Nephron progenitor cell (in vitro differentiated cells): Measurements from ENCODE around the gene TEX38.

ENCODE experiments used
- DNase-seq: peaks from one replicate; pipeline ENCODE4 v3.0.0; 2021
- H3K27ac Mint-ChIP-seq: 2 replicates; pipeline ENCODE4 v1.8.0; 2021; ENCODE audit warnings: mild to moderate bottlenecking, moderate library complexity, mixed read lengths
- H3K27me3 Mint-ChIP-seq: 2 replicates; pipeline ENCODE4 v1.8.0; 2021; ENCODE audit warnings: mild to moderate bottlenecking, low read depth, mixed read lengths; ENCODE audit not compliant: poor library complexity
- H3K36me3 Mint-ChIP-seq: 2 replicates; pipeline ENCODE4 v1.8.0; 2021; ENCODE audit warnings: low read depth, mixed read lengths
- H3K4me1 Mint-ChIP-seq: 2 replicates; pipeline ENCODE4 v1.8.0; 2021; ENCODE audit warnings: mixed read lengths
- H3K4me3 Mint-ChIP-seq: 2 replicates; pipeline ENCODE4 v1.8.0; 2021; ENCODE audit warnings: mild to moderate bottlenecking, moderate library complexity, mixed read lengths
- H3K9me3 Mint-ChIP-seq: 2 replicates; pipeline ENCODE4 v1.8.0; 2021; ENCODE audit warnings: mild to moderate bottlenecking, moderate library complexity, mixed read lengths
- TF ChIP-seq, protein P1 (sequence below): fragments of 200-600 bp; sonication (generic); IDR thresholded peaks from 2 replicates; pipeline ENCODE4 v1.5.0; 2021; ENCODE audit warnings: antibody characterized with exemption

Gene TEX38

DNA sequence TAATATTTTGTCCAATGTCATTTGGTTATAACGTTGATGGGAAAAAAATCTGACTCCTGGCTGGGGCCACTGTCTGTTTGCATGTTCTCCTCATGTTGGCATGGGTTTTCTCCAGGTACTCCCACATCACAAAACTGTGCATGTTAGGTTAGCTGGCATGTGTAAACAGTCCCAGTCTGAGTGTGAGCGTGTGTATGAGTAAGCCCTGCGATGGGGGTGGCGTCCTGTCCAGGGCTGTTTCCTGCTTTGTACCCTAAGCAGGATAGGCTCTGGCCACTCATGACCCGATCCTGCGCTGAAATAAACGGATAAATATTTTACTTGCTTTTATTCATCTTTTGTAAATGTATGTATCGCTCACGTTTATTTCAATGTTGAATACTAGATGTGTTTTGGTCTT is 33.8 kb downstream of the TEX38 start:
- Mint-ChIP-seq H3K36me3 (peaks cover 54% of the 10 kb centered on the region), H3K4me3 (no peak overlapping the region), H3K4me1 (no peaks in the 10 kb centered on the region), H3K27ac (no peak overlapping the region), H3K9me3 (no peaks in the 10 kb centered on the region), H3K27me3 (no peaks in the 10 kb centered on the region)
- TF ChIP-seq, protein P1, sequence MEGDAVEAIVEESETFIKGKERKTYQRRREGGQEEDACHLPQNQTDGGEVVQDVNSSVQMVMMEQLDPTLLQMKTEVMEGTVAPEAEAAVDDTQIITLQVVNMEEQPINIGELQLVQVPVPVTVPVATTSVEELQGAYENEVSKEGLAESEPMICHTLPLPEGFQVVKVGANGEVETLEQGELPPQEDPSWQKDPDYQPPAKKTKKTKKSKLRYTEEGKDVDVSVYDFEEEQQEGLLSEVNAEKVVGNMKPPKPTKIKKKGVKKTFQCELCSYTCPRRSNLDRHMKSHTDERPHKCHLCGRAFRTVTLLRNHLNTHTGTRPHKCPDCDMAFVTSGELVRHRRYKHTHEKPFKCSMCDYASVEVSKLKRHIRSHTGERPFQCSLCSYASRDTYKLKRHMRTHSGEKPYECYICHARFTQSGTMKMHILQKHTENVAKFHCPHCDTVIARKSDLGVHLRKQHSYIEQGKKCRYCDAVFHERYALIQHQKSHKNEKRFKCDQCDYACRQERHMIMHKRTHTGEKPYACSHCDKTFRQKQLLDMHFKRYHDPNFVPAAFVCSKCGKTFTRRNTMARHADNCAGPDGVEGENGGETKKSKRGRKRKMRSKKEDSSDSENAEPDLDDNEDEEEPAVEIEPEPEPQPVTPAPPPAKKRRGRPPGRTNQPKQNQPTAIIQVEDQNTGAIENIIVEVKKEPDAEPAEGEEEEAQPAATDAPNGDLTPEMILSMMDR = no peak
- no peak for DNase-seq

- H3K9me3 Mint-ChIP-seq = no peaks in the 10 kb centered on the region
- H3K27ac Mint-ChIP-seq = no peak overlapping the region
- no peaks in the 10 kb centered on the region for H3K4me1 Mint-ChIP-seq
- no peak overlapping the region for H3K4me3 Mint-ChIP-seq
- H3K36me3 Mint-ChIP-seq = peaks cover 56% of the 10 kb centered on the region
- TF ChIP-seq, protein P1 = no peak
- H3K27me3 Mint-ChIP-seq = no peaks in the 10 kb centered on the region
- DNase-seq = no peak
Measured at GRCh38 chr1:46708121-46708520, 36.5 kb downstream of the TEX38 start.

- DNase-seq = no peak
- Mint-ChIP-seq H3K27ac (no peak overlapping the region), H3K27me3 (peaks cover 4% of the 10 kb centered on the region), H3K9me3 (no peaks in the 10 kb centered on the region), H3K4me3 (no peak overlapping the region), H3K36me3 (peaks cover 11% of the 10 kb centered on the region), H3K4me1 (peaks cover 31% of the 10 kb centered on the region)
- TF ChIP-seq, protein P1 = no peak
Measured at GRCh38 chr1:46714976-46715375, 43.3 kb downstream of the TEX38 start.

DNA sequence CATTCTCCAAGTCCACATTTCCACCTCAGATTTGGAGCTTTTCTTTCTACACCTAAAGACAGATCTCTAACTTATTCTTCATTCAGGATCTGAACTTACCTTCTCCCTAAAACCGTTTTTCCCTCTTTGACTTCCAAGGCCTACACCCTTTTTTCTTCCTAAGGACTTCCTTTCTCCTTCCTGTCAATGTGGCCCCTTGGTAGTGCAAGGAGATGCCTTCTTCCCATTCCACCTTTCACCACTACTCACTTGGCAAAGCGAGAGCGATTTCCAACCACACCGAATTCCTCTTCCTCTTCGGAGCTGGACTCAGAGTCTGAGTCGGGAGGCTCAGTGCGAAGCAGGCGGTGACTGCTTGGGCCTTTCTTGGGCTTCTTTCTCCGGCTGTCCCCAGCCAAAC is 46.0 kb downstream of the TEX38 start:
- H3K9me3 Mint-ChIP-seq = no peaks in the 10 kb centered on the region
- peaks cover 5% of the 10 kb centered on the region for H3K36me3 Mint-ChIP-seq
- DNase-seq = no peak
- H3K4me1 Mint-ChIP-seq = peaks cover 31% of the 10 kb centered on the region
- no peak overlapping the region for H3K27ac Mint-ChIP-seq
- TF ChIP-seq, protein P1 = no peak
- peak overlapping the region; percentile 99 for H3K4me3 Mint-ChIP-seq
- H3K27me3 Mint-ChIP-seq = peaks cover 21% of the 10 kb centered on the region

DNA sequence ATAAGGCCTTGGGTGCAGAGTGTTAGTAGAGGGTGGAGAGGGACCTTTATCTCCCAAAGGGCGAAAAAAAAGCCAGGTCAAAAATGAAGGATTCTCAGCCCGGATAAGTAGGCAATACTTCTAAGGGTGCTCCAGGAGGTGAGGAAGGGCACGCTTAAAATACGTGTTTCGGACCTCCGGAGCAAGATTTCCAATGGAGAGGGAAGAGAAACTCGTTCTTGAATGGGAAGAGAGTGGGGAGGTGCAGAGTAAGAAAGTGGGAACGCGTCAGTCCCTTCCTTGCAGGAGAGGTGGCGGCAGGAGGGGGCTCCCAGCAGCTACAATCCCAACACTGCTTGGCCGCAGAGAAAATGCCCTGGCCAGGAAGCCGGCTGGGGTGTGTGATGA is 46.7 kb downstream of the TEX38 start:
- Mint-ChIP-seq H3K36me3 (peaks cover 5% of the 10 kb centered on the region), H3K27me3 (peaks cover 25% of the 10 kb centered on the region), H3K27ac (peak overlapping the region; percentile 79), H3K9me3 (no peaks in the 10 kb centered on the region), H3K4me1 (peaks cover 31% of the 10 kb centered on the region), H3K4me3 (peak overlapping the region; percentile 99)
- no peak for DNase-seq
- TF ChIP-seq, protein P1 = no peak

DNA sequence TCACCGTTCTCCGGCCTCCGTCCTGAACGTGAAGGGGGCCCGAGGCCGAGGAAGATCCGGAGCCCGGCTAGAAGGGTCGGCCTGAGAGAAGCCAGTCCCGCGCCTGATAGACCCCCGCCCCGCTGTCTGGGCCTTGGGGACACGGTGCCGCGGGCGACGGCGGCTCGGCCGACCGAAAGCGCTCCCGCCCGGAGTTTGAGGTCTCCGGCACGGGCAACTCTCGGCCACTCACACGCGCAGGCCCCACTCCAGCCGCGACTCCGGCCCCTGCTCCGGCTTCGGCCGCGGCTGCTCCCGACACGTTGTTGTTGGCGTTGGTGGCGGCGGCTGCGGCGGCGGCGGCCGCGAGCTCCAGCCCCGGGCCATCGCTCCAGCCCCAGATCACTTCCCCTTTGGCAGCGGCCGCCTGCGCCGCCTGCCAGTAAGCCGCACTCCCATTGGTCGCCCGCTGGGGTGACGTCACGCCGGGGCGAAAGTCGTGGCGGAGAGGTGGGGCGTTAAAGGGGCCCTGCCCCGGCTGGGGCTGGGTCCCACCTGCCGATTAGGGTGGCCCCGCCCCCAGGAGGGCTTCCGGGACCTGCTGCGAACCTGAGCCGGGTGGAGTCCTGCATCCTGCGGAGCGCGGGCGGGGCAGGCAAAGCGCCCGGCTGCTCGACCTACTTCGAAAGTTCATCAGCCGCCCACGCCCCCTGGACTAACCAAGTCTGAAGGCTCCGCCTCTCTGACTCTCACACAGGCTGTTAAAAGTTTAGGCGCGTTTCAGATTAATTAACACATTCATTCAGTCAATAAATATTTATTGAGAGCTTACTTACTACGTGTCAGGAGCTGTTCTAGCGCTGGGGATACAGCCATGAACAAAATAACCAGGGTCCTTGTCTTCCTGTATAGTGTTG is 47.3 kb downstream of the TEX38 start, which contains the start of gene EFCAB14:
Gene EFCAB14, minus strand, starts transcription at position 388 of the 896 bp plus-strand sequence. CDS start 1,027 bp downstream, outside the sequence.
- H3K27ac Mint-ChIP-seq = peak within 1 kb of the TSS; percentile 79
- TF ChIP-seq, protein P1 = no peak
- peaks cover 5% of the 10 kb centered on the region for H3K36me3 Mint-ChIP-seq
- H3K4me3 Mint-ChIP-seq = peak within 1 kb of the TSS; percentile 99
- peaks cover 31% of the 10 kb centered on the region for H3K4me1 Mint-ChIP-seq
- peaks cover 25% of the 10 kb centered on the region for H3K27me3 Mint-ChIP-seq
- H3K9me3 Mint-ChIP-seq = no peaks in the 10 kb centered on the region
- peak; percentile 99 for DNase-seq
